Measurements from ENCODE around the gene TSPAN31.

Gene TSPAN31

GRCh38 chr12:57751788-57752667 is 7.2 kb downstream of the TSPAN31 start, which contains the start of gene CDK4:
Gene CDK4 (minus strand): TSS chr12:57752310. CDS start chr12:57751717, 593 bp downstream.
- peak; percentile 95 to 97 for DNase-seq (ENCODE audit: low read depth in 1 of 2, low spot score in 1 of 2)

- DNase-seq (ENCODE audit: low read depth in 1 of 2, low spot score in 1 of 2), result no peak
These were observed 7.8 kb downstream of the TSPAN31 start for GRCh38 chr12:57752668-57753000.

DNA sequence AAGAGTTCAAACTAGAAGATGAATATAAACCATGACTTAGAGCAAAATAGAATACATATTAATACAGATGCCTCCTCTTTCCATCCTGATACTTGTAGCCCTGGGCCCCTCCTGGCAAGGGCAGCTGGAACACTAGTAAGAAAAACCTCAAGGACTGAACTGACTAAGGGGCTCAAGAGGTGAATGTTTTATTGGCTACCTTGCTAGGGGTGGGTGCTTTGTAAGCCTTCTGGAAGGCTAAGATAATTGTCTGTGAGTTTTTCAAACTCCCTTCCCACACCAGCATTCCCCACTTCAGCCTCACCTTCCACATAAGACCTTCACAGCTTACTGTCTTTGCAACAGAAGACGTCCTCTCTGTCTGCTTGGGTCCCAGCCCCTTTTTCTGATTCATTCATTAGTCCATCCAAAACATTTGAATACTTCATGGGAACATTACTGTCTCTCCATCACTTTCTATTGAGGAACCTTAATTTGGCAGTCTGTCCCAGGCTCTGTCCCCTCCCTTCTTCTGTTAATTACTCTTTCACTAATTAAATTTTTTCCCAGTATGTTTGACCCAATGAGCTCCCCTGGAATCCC is 9.0 kb downstream of the TSPAN31 start:
- no peak for DNase-seq (ENCODE audit: low read depth in 1 of 2, low spot score in 1 of 2)

DNA sequence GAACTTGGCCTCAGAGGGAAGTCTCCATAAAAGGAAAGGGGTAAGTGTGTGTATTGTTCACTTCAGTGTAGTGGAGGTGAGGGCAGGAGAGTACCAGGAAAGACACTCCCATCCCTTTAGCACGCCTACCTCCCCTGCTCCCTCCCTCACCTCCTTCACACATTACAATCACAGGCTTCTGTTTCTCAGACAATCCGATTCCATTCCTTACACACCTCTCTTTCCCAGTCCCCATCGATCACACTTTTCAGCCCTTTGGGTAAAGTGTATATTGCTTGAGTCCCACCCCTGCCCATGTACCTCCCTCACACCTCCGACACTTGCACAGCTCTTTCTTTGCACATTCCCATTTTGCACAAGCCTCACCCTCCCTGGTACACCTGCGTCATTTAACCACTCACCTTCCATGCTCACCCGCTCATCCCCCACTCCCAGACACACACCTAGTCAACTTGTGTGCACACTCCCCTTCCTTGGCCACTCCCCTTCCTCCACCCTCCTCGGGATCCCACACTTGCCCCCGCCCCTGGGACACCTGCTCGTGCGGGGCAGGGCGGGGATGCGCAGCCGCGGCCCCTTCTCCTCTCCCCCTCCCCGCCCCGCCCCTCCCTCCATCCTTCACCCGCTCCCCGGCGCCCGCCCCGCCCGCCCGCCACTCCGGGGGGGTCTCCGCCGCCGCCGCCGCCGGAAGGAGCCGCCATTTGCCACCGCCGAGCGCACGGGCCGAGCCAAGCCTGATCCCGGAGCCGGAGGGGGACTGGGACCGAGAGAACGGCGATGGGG is 9.8 kb downstream of the TSPAN31 start, which contains the start of gene MARCHF9:
Gene MARCHF9 (plus strand): TSS at position 693 of the 783 bp plus-strand sequence. CDS start 426 bp downstream, outside the sequence.
- DNase-seq (ENCODE audit: low read depth in 1 of 2, low spot score in 1 of 2), result peak; percentile 65 to 74

- no peak for DNase-seq (ENCODE audit: low read depth in 1 of 2, low spot score in 1 of 2)
These were observed 10.3 kb downstream of the TSPAN31 start for GRCh38 chr12:57755194-57755453.

DNA sequence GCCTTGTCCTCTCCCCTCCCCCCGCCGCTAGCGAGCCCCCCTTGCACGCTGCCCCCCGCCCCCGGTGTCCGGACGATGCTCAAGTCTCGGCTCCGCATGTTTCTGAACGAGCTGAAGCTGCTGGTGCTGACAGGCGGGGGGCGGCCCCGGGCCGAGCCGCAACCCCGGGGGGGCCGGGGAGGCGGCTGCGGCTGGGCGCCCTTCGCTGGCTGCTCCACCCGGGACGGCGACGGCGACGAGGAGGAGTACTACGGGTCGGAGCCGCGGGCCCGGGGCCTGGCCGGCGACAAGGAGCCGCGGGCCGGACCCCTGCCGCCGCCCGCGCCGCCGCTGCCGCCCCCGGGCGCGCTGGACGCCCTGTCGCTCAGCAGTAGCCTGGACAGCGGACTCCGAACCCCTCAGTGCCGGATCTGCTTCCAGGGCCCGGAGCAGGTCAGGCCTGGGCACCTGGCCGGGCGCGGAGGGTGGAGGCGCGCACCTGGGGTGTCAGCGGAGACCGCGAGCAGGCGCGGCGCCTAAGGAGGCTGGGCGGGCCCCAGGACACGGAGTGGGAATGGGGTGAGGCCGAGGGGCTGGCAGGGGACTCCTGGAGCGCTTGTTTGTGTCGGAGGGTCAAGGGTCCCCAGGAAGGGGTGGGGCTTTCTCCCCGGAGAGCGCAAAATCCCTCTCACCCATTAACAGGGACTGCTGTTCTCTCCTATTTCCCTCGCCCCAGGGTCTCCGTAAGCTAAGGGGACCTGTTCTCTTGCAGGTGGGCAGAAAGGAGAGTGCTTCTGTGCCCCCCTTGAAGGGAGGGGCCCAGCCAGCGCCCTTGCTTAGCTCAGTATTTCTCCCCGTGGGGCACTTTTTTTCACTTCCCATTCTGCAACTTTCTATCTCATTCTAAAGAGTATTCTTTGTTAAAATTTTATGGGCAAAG is 10.9 kb downstream of the TSPAN31 start:
- DNase-seq (ENCODE audit: low read depth in 1 of 2, low spot score in 1 of 2), result no peak

- peak; percentile 49 to 59 for DNase-seq (ENCODE audit: low read depth in 1 of 2, low spot score in 1 of 2)
These were observed 11.8 kb downstream of the TSPAN31 start for GRCh38 chr12:57756406-57757341.

- no peak for DNase-seq (ENCODE audit: low read depth in 1 of 2, low spot score in 1 of 2)
These were observed 12.9 kb downstream of the TSPAN31 start for GRCh38 chr12:57757771-57758170.

GRCh38 chr12:57758552-57759359 is 13.9 kb downstream of the TSPAN31 start:
- DNase-seq (ENCODE audit: low read depth in 1 of 2, low spot score in 1 of 2), result no peak

GRCh38 chr12:57759360-57759980 is 14.6 kb downstream of the TSPAN31 start:
- no peak for DNase-seq (ENCODE audit: low read depth in 1 of 2, low spot score in 1 of 2)

GRCh38 chr12:57760347-57760982 is 15.6 kb downstream of the TSPAN31 start:
- DNase-seq (ENCODE audit: low read depth in 1 of 2, low spot score in 1 of 2), result no peak

GRCh38 chr12:57761391-57761998 is 16.7 kb downstream of the TSPAN31 start:
- no peak for DNase-seq (ENCODE audit: low read depth in 1 of 2, low spot score in 1 of 2)

- no peak for DNase-seq (ENCODE audit: low read depth in 1 of 2, low spot score in 1 of 2)
These were observed 17.6 kb downstream of the TSPAN31 start for GRCh38 chr12:57762463-57762862.

DNA sequence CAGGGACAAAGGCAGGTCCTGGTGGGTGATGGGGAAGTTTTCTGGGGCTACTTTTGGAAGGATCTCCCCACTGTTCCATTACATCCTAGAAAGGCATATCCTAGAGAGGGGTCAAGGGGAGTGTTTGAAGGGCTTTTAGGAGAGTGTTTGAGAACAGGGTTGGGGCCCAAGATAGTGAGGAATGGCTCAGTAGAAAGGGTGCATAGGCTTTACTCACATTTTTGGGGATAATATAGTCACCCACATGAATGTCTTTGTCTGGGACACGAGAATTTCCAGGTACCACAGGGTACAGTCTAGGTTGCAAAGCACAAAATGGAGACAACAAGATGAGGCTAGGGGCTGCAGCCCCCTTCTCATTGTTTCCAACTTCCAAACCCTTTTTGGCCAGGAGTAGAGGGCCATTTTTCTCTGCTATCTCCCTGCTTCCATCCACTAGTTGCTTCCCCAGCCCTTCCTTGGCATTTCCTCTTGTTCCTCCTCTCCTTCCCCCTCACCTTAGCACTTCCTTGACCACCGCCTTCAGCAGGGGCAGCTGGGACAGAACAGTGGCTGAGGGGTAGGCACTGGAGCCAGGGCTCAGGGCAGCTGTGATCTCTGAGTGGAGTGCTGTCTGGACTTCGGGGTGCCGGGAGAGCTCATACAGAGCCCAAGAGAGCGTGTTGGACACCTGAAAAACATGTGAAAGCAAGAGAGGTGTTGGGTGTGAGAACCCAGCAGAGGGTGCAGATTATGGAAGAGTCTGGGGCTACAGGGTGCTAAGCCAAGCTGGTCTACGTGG is 19.2 kb downstream of the TSPAN31 start:
- DNase-seq (ENCODE audit: low read depth in 1 of 2, low spot score in 1 of 2), result no peak

GRCh38 chr12:57764662-57765002 is 19.8 kb downstream of the TSPAN31 start:
- DNase-seq (ENCODE audit: low read depth in 1 of 2, low spot score in 1 of 2), result no peak

- peak in 1 of 2 donors; percentile 35 for DNase-seq (ENCODE audit: low read depth in 1 of 2, low spot score in 1 of 2)
These were observed 20.3 kb downstream of the TSPAN31 start for GRCh38 chr12:57765003-57765697.

Data from activated T-helper 1 cell treated with anti-CD3 and anti-CD28 coated beads, Interleukin-2, amount 50 U/mL, for 16 hours (primary cell).